ENCODE results near the gene CLRN3. TPM values are rescaled to one million over a fixed set of nuclear protein-coding genes. Genes with fewer than 3 reads are reported as not detected.

Gene CLRN3
- total and polyA plus RNA-seq, 2 experiments from 2014 or later, result 21.5 to 52.8 TPM

DNA sequence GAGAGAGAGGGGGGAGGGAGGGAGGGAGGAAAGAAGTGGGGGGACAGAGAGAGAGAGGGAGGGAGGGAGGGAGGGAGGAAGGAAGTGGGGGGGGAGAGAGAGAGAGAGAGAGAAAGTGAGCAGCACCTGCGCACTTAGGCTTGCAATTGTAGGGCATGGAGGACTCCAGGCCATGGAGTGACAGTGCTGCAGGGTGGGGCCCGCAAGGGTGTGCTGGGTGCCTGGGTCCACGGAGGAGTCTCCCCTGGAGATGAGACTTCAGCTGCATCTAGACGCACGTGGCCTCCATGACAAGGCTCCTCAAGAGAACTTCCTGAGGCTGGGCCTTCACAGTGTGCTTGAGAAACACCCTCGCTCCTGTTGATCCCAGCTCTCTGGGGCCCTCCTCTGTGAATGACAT, 44.5 kb downstream of the CLRN3 start:
- H3K9me3 ChIP-seq (ENCODE audit: low read depth), result no peaks in the 10 kb centered on the region
- H3K27me3 ChIP-seq, result peaks cover 7% of the 10 kb centered on the region
- H3K4me1 ChIP-seq (ENCODE audit: insufficient read depth), result no peaks in the 10 kb centered on the region
- H4K20me1 ChIP-seq (ENCODE audit: insufficient read depth, poor library complexity, severe bottlenecking), result no peaks in the 10 kb centered on the region
- H3K79me2 ChIP-seq, result no peaks in the 10 kb centered on the region
- H3K27ac ChIP-seq, result no peak overlapping the region
- WGBS (ENCODE audit: low lambda C conversion rate, missing lambda C conversion rate), result 91% methylated on average over 4 of the region's 6 CpGs
- no peaks in the 10 kb centered on the region for H3K36me3 ChIP-seq (replicated peaks; ENCODE audit: insufficient read depth, low read depth)
- H3K4me3 ChIP-seq, result no peak overlapping the region
- no peak overlapping the region for H3K4me2 ChIP-seq
- no peak for TF ChIP-seq EZH2phosphoT487 (IDR thresholded peaks at IDR 0.05; ENCODE audit: low read depth, severe bottlenecking, unreplicated experiment)
- no peak for TF ChIP-seq EZH2 (IDR thresholded peaks at IDR 0.05; ENCODE audit: borderline replicate concordance)
- TF ChIP-seq, protein P1, sequence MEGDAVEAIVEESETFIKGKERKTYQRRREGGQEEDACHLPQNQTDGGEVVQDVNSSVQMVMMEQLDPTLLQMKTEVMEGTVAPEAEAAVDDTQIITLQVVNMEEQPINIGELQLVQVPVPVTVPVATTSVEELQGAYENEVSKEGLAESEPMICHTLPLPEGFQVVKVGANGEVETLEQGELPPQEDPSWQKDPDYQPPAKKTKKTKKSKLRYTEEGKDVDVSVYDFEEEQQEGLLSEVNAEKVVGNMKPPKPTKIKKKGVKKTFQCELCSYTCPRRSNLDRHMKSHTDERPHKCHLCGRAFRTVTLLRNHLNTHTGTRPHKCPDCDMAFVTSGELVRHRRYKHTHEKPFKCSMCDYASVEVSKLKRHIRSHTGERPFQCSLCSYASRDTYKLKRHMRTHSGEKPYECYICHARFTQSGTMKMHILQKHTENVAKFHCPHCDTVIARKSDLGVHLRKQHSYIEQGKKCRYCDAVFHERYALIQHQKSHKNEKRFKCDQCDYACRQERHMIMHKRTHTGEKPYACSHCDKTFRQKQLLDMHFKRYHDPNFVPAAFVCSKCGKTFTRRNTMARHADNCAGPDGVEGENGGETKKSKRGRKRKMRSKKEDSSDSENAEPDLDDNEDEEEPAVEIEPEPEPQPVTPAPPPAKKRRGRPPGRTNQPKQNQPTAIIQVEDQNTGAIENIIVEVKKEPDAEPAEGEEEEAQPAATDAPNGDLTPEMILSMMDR (IDR thresholded peaks at IDR 0.05; ENCODE audit: poor library complexity), result no peak
- H3K9me2 ChIP-seq (replicated peaks; ENCODE audit: insufficient read depth), result no peaks in the 10 kb centered on the region
- DNase-seq (ENCODE audit: low spot score), result no peak
- H2AFZ ChIP-seq, result no peak overlapping the region

DNA sequence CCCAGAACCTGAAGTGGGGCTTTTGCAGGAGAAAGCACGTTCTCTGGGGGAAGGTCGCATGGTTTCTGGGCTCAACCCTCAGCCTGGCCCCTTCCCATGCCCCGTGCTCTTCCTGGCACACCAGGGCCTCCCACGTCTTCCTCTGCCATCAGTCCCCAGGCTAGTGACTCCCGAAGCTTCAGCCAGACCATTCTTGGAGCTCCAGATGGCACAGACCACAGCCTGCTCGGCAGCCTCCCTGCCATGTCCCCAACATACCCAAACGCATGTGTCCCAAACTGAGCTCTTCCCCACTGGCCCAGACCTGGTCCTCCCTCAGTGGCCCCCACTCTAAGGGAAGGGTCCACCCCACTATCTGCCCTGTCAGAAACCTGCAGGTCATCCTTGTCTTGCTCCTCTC, 47.0 kb downstream of the CLRN3 start:
- no peaks in the 10 kb centered on the region for H3K36me3 ChIP-seq (replicated peaks; ENCODE audit: insufficient read depth, low read depth)
- H3K4me1 ChIP-seq (ENCODE audit: insufficient read depth), result no peaks in the 10 kb centered on the region
- H3K9me2 ChIP-seq (replicated peaks; ENCODE audit: insufficient read depth), result no peaks in the 10 kb centered on the region
- H3K27ac ChIP-seq, result no peak overlapping the region
- H2AFZ ChIP-seq, result no peak overlapping the region
- H3K27me3 ChIP-seq, result peaks cover 7% of the 10 kb centered on the region
- no peak overlapping the region for H3K4me2 ChIP-seq
- H3K9me3 ChIP-seq (ENCODE audit: low read depth), result no peaks in the 10 kb centered on the region
- H3K79me2 ChIP-seq, result no peaks in the 10 kb centered on the region
- 82% methylated on average over 7 of the region's 7 CpGs for WGBS (ENCODE audit: low lambda C conversion rate, missing lambda C conversion rate)
- no peak overlapping the region for H3K4me3 ChIP-seq
- H4K20me1 ChIP-seq (ENCODE audit: insufficient read depth, poor library complexity, severe bottlenecking), result no peaks in the 10 kb centered on the region
- DNase-seq (ENCODE audit: low spot score), result no peak
- TF ChIP-seq, protein P1 (IDR thresholded peaks at IDR 0.05; ENCODE audit: poor library complexity), result no peak
- TF ChIP-seq EZH2 (IDR thresholded peaks at IDR 0.05; ENCODE audit: borderline replicate concordance) (no peak), EZH2phosphoT487 (IDR thresholded peaks at IDR 0.05; ENCODE audit: low read depth, severe bottlenecking, unreplicated experiment) (no peak)

DNA sequence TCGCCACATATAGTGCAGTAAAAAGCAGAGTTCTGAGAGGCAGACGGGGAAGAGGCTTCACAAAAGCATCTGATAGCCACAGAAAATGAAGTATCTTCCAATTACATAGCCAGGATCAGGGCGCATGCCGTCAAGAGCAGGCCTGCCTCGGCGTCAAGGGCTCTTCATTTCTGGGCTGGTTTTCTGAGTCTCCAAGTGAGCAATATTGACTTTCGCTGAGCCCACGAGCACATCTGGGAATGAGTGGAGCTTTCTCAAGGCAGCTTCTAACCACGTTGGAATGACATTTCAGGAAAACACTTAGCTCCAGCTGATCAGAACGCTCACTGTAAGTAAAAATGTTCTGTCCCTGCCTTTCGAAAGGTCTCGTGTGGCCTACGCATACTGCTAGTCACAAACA, 51.9 kb downstream of the CLRN3 start:
- no peaks in the 10 kb centered on the region for H4K20me1 ChIP-seq (ENCODE audit: insufficient read depth, poor library complexity, severe bottlenecking)

More for the DNA sequence above, 51.9 kb downstream of the CLRN3 start:
- 80% methylated on average over 13 of the region's 13 CpGs for WGBS (ENCODE audit: low lambda C conversion rate, missing lambda C conversion rate)
- H3K4me1 ChIP-seq (ENCODE audit: insufficient read depth), result no peaks in the 10 kb centered on the region
- TF ChIP-seq, protein P1 (IDR thresholded peaks at IDR 0.05; ENCODE audit: poor library complexity), result no peak
- TF ChIP-seq EZH2 (IDR thresholded peaks at IDR 0.05; ENCODE audit: borderline replicate concordance) (no peak), EZH2phosphoT487 (IDR thresholded peaks at IDR 0.05; ENCODE audit: low read depth, severe bottlenecking, unreplicated experiment) (no peak)
- H3K4me2 ChIP-seq, result no peak overlapping the region
- H3K79me2 ChIP-seq, result no peaks in the 10 kb centered on the region
- H3K9me2 ChIP-seq (replicated peaks; ENCODE audit: insufficient read depth), result no peaks in the 10 kb centered on the region
- no peaks in the 10 kb centered on the region for H3K27me3 ChIP-seq
- no peaks in the 10 kb centered on the region for H3K36me3 ChIP-seq (replicated peaks; ENCODE audit: insufficient read depth, low read depth)
- no peak overlapping the region for H3K27ac ChIP-seq
- no peak overlapping the region for H3K4me3 ChIP-seq
- no peak for DNase-seq (ENCODE audit: low spot score)
- H3K9me3 ChIP-seq (ENCODE audit: low read depth), result no peaks in the 10 kb centered on the region
- no peak overlapping the region for H2AFZ ChIP-seq
